Tibial artery (tissue), 4 donors: ENCODE results near the gene THADA.

Experiments
- DNase-seq, 2 donors: peaks; one replicate each; pipeline ENCODE4 v3.0.0-alpha.2; 2019
- H3K27ac ChIP-seq, 2 donors: fragments of 200-600 bp; sonication (generic) in 1 of 2; 1 replicate in 1 of 2; 2 replicates in 1 of 2; pipeline ENCODE4 v1.5.1; 2018 to 2019; ENCODE audit warnings: mild to moderate bottlenecking in 1 of 2
- H3K27me3 ChIP-seq, 2 donors: fragments of 200-600 bp; sonication (generic) in 1 of 2; one replicate each; pipeline versions ENCODE4 v1.5.1 to v1.6.0; 2016 to 2019
- H3K36me3 ChIP-seq, 3 donors: fragments of 200-600 bp; sonication (generic) in 2 of 3; one replicate each; pipeline ENCODE4 v1.5.1; 2016 to 2019; ENCODE audit warnings: mild to moderate bottlenecking in 2 of 3
- H3K4me1 ChIP-seq, 4 donors: fragments of 200-600 bp; sonication (generic) in 2 of 4; 1 replicate in 3 of 4; 2 replicates in 1 of 4; pipeline ENCODE4 v1.5.1; 2016 to 2019
- H3K4me3 ChIP-seq, 2 donors: fragments of 200-600 bp; sonication (generic) in 1 of 2; 1 replicate in 1 of 2; 2 replicates in 1 of 2; pipeline ENCODE4 v1.5.1; 2018 to 2019; ENCODE audit warnings: mild to moderate bottlenecking in 2 of 2
- H3K9me3 ChIP-seq, 3 donors: fragments of 200-600 bp; sonication (generic) in 1 of 3; one replicate each; pipeline ENCODE4 v1.5.1; 2016 to 2019
- CTCF ChIP-seq, 2 experiments: fragments of 200-600 bp in 1 of 2; fragments of 450-650 bp in 1 of 2; IDR thresholded peaks; one replicate each; pipeline ENCODE4 v1.5.1; 2017 to 2019; ENCODE audit warnings: antibody characterized with exemption in 2 of 2, mild to moderate bottlenecking in 1 of 2, moderate library complexity in 1 of 2
- intact Hi-C: fragments of 100-400 bp; cut with DNase I; formaldehyde crosslinking; loops from one replicate; pipeline ENCODE4 v1.15.0; 2023; ENCODE audit warnings: low total_unique reads

THADA gene

GRCh38 chr2:43491065-43491639 is 104.7 kb downstream of the THADA start:
- Histone ChIP-seq H3K4me3 (no peak overlapping the region), H3K36me3 (peaks cover 0 to 10% (median 0%) of the 10 kb centered on the region in 3 donors), H3K4me1 (peaks cover 0 to 15% (median 6%) of the 10 kb centered on the region in 4 donors), H3K27me3 (no peaks in the 10 kb centered on the region), H3K27ac (no peak overlapping the region), H3K9me3 (no peaks in the 10 kb centered on the region)
- no peak for TF ChIP-seq CTCF (IDR thresholded peaks at IDR 0.05)
- intact Hi-C loops = loop anchor here (10.0 kb wide), 1 partner anchor 336 kb away; no protein-coding TSS in a partner anchor
- no peak for DNase-seq

- intact Hi-C loops = loop anchor here (10.0 kb wide), 1 partner anchor 336 kb away; no protein-coding TSS in a partner anchor
- peaks cover 0 to 23% (median 11%) of the 10 kb centered on the region in 4 donors for H3K4me1 ChIP-seq
- no peak overlapping the region for H3K4me3 ChIP-seq
- DNase-seq = no peak
- no peak for TF ChIP-seq CTCF (IDR thresholded peaks at IDR 0.05)
- H3K27me3 ChIP-seq = no peaks in the 10 kb centered on the region
- peaks cover 0 to 10% (median 0%) of the 10 kb centered on the region in 3 donors for H3K36me3 ChIP-seq
- H3K9me3 ChIP-seq = no peaks in the 10 kb centered on the region
- H3K27ac ChIP-seq = no peak overlapping the region
Measured at GRCh38 chr2:43490252-43490786, 105.5 kb downstream of the THADA start.

GRCh38 chr2:43488737-43489136 is 107.1 kb downstream of the THADA start:
- Histone ChIP-seq H3K4me1 (peaks cover 0 to 39% (median 13%) of the 10 kb centered on the region in 4 donors), H3K27me3 (no peaks in the 10 kb centered on the region), H3K9me3 (no peaks in the 10 kb centered on the region), H3K4me3 (no peak overlapping the region), H3K27ac (no peak overlapping the region), H3K36me3 (peaks cover 0 to 10% (median 0%) of the 10 kb centered on the region in 3 donors)
- intact Hi-C loops = loop anchor here (5.0 kb wide), 3 partner anchors 49 to 661 kb away; partner anchors contain the start of gene ZFP36L2
- no peak for TF ChIP-seq CTCF (IDR thresholded peaks at IDR 0.05)
- DNase-seq = no peak

GRCh38 chr2:43486603-43487002 is 109.2 kb downstream of the THADA start:
- intact Hi-C loops = loop anchor here (5.0 kb wide), 3 partner anchors 51 to 659 kb away; partner anchors contain the start of gene ZFP36L2
- H3K36me3 ChIP-seq = no peaks in the 10 kb centered on the region
- DNase-seq = peak; percentile 79 to 80
- no peaks in the 10 kb centered on the region for H3K9me3 ChIP-seq
- H3K27ac ChIP-seq = peak overlapping the region; percentile 74 to 80
- H3K4me3 ChIP-seq = no peak overlapping the region
- peak in 1 of 2 experiments; percentile 31 for TF ChIP-seq CTCF (IDR thresholded peaks at IDR 0.05)
- H3K27me3 ChIP-seq = no peaks in the 10 kb centered on the region
- peaks cover 0 to 60% (median 28%) of the 10 kb centered on the region in 4 donors for H3K4me1 ChIP-seq

- Histone ChIP-seq H3K4me1 (peaks cover 0 to 70% (median 30%) of the 10 kb centered on the region in 4 donors), H3K9me3 (no peaks in the 10 kb centered on the region), H3K27me3 (no peaks in the 10 kb centered on the region), H3K27ac (peak overlapping the region; percentile 65 to 80), H3K4me3 (no peak overlapping the region), H3K36me3 (no peaks in the 10 kb centered on the region)
- peak; percentile 68 to 84 for TF ChIP-seq CTCF (IDR thresholded peaks at IDR 0.05)
- DNase-seq = no peak
- intact Hi-C loops = loop anchor here (2.0 kb wide), 1 partner anchor 538 kb away; no protein-coding TSS in a partner anchor
Measured at GRCh38 chr2:43484323-43484930, 111.4 kb downstream of the THADA start.
